Karpas-422 (cell line): ENCODE results near the gene KRT81. TPM values are rescaled to one million over a fixed set of nuclear protein-coding genes. Genes with fewer than 3 reads are reported as not detected.

ENCODE experiments used
- DNase-seq: peaks from one replicate; pipeline ENCODE4 v3.0.0-alpha.2; 2015
- H2AFZ ChIP-seq: fragments of 200-600 bp; sonication (generic); 2 replicates; pipeline ENCODE4 v1.6.1; 2014; ENCODE audit warnings: antibody characterized with exemption, low read length, mixed read lengths
- H3K27ac ChIP-seq: fragments of 200-600 bp; sonication (generic); 2 replicates; pipeline ENCODE4 v1.5.1; 2014; ENCODE audit warnings: mild to moderate bottlenecking, low read length, moderate library complexity
- H3K27me3 ChIP-seq: fragments of 200-600 bp; sonication (generic); 2 replicates; pipeline ENCODE4 v1.6.1; 2014; ENCODE audit warnings: low read length, mixed read lengths
- H3K36me3 ChIP-seq: fragments of 200-600 bp; sonication (generic); 2 replicates; pipeline ENCODE4 v1.6.1; 2014; ENCODE audit warnings: low read length, mixed read lengths; ENCODE audit not compliant: insufficient read depth
- H3K4me1 ChIP-seq: fragments of 200-600 bp; sonication (generic); 2 replicates; pipeline ENCODE4 v1.6.1; 2014; ENCODE audit warnings: mild to moderate bottlenecking, low read length, mixed read lengths
- H3K4me2 ChIP-seq: fragments of 200-600 bp; sonication (generic); 2 replicates; pipeline ENCODE4 v1.6.1; 2014; ENCODE audit warnings: low read length, low read depth, mild to moderate bottlenecking; ENCODE audit not compliant: poor library complexity, severe bottlenecking
- H3K4me3 ChIP-seq: fragments of 200-600 bp; sonication (generic); 2 replicates; pipeline ENCODE4 v1.5.1; 2014; ENCODE audit warnings: mild to moderate bottlenecking, antibody characterized with exemption, low read length, mixed read lengths
- H3K79me2 ChIP-seq: fragments of 200-600 bp; sonication (generic); 2 replicates; pipeline ENCODE4 v1.6.1; 2014; ENCODE audit warnings: mild to moderate bottlenecking, low read length, mixed read lengths
- H3K9ac ChIP-seq: fragments of 200-600 bp; sonication (generic); 2 replicates; pipeline ENCODE4 v1.6.0; 2014; ENCODE audit warnings: low read length
- H3K9me2 ChIP-seq: fragments of 200-600 bp; sonication (generic), shearing (Covaris generic); replicated peaks from 2 replicates; pipeline ENCODE4 v1.6.0; 2014; ENCODE audit warnings: mild to moderate bottlenecking, low read length, moderate library complexity; ENCODE audit not compliant: insufficient read depth
- H3K9me3 ChIP-seq: fragments of 300-700, 200-600 bp; sonication (generic); 2 replicates; pipeline ENCODE4 v1.6.1; 2014; ENCODE audit warnings: low read length, mixed read lengths
- H4K20me1 ChIP-seq: fragments of 200-600 bp; sonication (generic); 2 replicates; pipeline ENCODE4 v1.6.1; 2014; ENCODE audit warnings: mild to moderate bottlenecking, antibody characterized with exemption, low read length, low read depth; ENCODE audit not compliant: insufficient read depth
- total RNA-seq: library from RNA; depleted of rRNA; stranded (reverse); fragments of >200 nt; shearing (Covaris generic); gene quantifications from 2 replicates; pipeline ENCODE4 v1.2.3, GENCODE V29; 2014; ENCODE audit warnings: low replicate concordance

The KRT81 gene
- total RNA-seq, 1 experiment from 2014 or later, result not detected

GRCh38 chr12:52246720-52247621 is 44.4 kb downstream of the KRT81 start:
- Histone ChIP-seq H3K27ac (no peak overlapping the region), H3K36me3 (no peaks in the 10 kb centered on the region), H3K4me1 (no peaks in the 10 kb centered on the region), H3K9me2 (no peaks in the 10 kb centered on the region), H3K79me2 (no peaks in the 10 kb centered on the region), H3K27me3 (no peaks in the 10 kb centered on the region), H3K9me3 (no peaks in the 10 kb centered on the region), H3K4me2 (no peak overlapping the region), H4K20me1 (peaks cover 6% of the 10 kb centered on the region; the same call in 1 of the 2 replicates), H2AFZ (no peak overlapping the region), H3K9ac (no peak overlapping the region), H3K4me3 (no peak overlapping the region)
- no peak for DNase-seq

DNA sequence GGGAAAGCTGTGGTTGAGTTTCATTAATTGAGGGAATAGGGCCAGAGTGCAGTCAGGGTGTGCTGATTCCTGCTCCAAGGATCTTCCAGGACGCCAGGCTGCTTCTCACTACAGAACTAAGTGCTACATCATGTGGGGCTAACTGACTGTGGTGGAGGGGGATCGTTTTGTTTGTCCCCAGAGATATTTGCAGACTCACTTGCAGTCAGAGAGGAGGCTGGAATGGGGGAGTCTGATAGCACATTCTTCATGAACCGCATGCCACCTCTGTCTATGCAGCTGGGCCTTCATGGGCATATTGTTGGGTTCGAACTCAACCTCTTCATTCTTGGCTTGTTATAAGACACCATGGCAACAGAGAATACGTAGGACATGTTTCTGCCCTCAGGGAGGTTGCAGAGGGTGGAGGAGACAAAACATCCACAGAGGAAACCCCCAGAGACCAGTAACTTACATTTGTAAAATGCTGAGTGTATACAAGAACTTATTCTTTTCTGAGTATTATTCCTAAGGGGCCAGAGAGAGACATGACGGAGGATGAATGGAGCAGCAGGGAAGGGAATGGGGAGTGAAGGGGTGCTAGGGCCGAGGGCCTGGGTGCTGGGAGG is 45.3 kb downstream of the KRT81 start:
- Histone ChIP-seq H4K20me1 (peaks cover 6% of the 10 kb centered on the region; the same call in 1 of the 2 replicates), H3K27ac (no peak overlapping the region), H3K4me2 (no peak overlapping the region), H3K9me2 (no peaks in the 10 kb centered on the region), H3K9me3 (no peaks in the 10 kb centered on the region), H3K79me2 (no peaks in the 10 kb centered on the region), H3K4me3 (no peak overlapping the region), H3K27me3 (no peaks in the 10 kb centered on the region), H3K9ac (no peak overlapping the region), H3K4me1 (no peaks in the 10 kb centered on the region), H2AFZ (no peak overlapping the region), H3K36me3 (no peaks in the 10 kb centered on the region)
- DNase-seq, result no peak

DNA sequence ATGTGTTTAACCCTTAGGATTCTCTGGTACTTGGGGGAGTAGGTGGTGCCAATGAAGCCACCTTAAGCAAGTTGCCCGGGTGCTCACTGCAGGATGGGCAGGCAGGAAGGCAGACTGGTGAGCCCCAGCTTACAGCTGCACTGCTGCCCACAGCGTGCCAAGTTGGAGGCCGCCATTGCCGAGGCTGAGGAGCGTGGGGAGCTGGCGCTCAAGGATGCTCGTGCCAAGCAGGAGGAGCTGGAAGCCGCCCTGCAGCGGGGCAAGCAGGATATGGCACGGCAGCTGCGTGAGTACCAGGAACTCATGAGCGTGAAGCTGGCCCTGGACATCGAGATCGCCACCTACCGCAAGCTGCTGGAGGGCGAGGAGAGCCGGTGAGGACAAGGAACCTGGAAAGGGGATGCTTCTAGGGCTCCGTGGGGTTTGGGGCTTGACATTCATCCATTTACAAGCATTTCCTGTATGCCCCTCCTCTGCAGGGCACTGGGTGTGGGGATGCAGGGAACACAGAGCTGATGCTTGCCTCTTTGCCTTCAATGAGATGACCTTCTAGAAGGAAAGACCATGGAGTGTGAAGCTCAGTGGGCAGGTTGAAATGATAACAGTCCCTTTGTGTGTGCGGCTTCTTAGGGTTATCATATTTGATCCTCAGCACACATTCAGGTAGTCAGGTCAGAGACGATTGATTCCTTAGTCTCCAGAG is 45.9 kb downstream of the KRT81 start:
- H3K9me2 ChIP-seq, result no peaks in the 10 kb centered on the region
- H3K9me3 ChIP-seq, result no peaks in the 10 kb centered on the region
- H3K4me3 ChIP-seq, result no peak overlapping the region
- no peaks in the 10 kb centered on the region for H3K4me1 ChIP-seq
- no peak for DNase-seq
- no peak overlapping the region for H3K27ac ChIP-seq
- no peak overlapping the region for H3K9ac ChIP-seq
- no peaks in the 10 kb centered on the region for H3K27me3 ChIP-seq
- no peak overlapping the region for H3K4me2 ChIP-seq
- no peaks in the 10 kb centered on the region for H3K36me3 ChIP-seq
- peaks cover 6% of the 10 kb centered on the region; the same call in 1 of the 2 replicates for H4K20me1 ChIP-seq
- H3K79me2 ChIP-seq, result no peaks in the 10 kb centered on the region
- H2AFZ ChIP-seq, result no peak overlapping the region

DNA sequence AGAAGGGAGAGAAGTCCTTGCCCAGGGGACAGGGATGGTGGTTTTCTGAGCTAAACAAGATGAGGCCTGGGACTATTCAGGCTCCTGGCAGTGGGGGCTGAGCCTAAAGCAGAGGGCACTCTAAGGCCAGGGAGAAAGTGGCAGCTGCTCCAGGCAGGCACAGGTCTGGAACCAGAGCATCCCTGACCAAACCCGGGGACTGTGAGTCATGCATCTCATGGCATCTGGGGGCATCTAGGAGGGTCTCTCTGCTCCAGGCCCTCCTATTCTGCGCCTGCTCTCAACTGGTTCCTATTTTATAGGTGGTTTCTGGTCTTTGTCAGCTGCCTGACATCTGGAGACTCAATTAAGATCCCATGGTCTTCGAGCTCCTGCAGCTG is 46.7 kb downstream of the KRT81 start:
- no peak for DNase-seq
- Histone ChIP-seq H3K9me2 (no peaks in the 10 kb centered on the region), H3K4me3 (no peak overlapping the region), H3K9me3 (no peaks in the 10 kb centered on the region), H3K9ac (no peak overlapping the region), H3K27ac (no peak overlapping the region), H3K4me2 (no peak overlapping the region), H2AFZ (no peak overlapping the region), H3K4me1 (no peaks in the 10 kb centered on the region), H3K79me2 (no peaks in the 10 kb centered on the region), H4K20me1 (peaks cover 6% of the 10 kb centered on the region; the same call in 1 of the 2 replicates), H3K36me3 (no peaks in the 10 kb centered on the region), H3K27me3 (no peaks in the 10 kb centered on the region)

DNA sequence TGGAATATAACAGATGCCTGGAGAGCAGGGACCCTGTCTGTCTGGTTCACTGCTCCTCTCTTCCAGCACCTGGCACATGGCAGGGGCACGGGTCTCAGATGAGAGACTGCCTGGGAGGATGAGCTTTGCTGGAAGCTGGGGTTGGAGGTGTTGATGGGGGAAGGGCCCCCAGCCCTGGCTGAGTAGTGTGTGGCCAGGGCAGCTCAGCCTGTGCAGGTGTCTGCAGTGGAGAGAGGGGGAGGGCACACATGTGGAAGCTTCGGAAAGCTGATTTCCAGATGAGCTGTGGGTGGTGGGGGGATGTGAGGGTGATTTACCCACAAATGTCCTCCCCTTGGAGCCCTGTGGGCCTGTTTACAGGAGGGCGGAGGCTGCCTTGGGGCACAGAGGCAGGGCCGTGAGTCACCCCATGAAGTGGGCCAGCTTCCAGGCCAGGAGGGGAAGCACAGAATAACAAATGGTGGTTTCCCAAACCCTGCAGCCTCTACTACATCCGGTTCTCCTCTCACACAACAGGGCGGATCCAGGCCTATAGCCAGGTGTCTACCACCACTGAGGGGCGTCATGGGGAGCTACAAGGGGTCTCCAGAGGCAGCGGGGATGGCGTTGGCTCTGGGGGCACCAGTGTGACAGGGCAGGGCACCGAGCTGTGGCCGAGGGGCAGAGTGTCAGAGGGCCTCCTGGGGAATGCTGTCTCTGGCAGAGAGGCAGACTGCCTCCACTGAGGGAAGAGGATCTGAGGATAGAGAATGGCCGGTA is 47.3 kb downstream of the KRT81 start:
- no peaks in the 10 kb centered on the region for H3K4me1 ChIP-seq
- H3K27ac ChIP-seq, result no peak overlapping the region
- H3K9ac ChIP-seq, result no peak overlapping the region
- no peak overlapping the region for H3K4me2 ChIP-seq
- H3K79me2 ChIP-seq, result no peaks in the 10 kb centered on the region
- no peaks in the 10 kb centered on the region for H3K36me3 ChIP-seq
- H2AFZ ChIP-seq, result no peak overlapping the region
- DNase-seq, result no peak
- H3K9me3 ChIP-seq, result no peaks in the 10 kb centered on the region
- H3K4me3 ChIP-seq, result no peak overlapping the region
- no peaks in the 10 kb centered on the region for H3K27me3 ChIP-seq
- H4K20me1 ChIP-seq, result peaks cover 6% of the 10 kb centered on the region; the same call in 1 of the 2 replicates
- H3K9me2 ChIP-seq, result no peaks in the 10 kb centered on the region

GRCh38 chr12:52243259-52243855 is 48.0 kb downstream of the KRT81 start:
- peaks cover 6% of the 10 kb centered on the region; the same call in 1 of the 2 replicates for H4K20me1 ChIP-seq
- no peaks in the 10 kb centered on the region for H3K79me2 ChIP-seq
- no peaks in the 10 kb centered on the region for H3K27me3 ChIP-seq
- no peak overlapping the region for H3K9ac ChIP-seq
- H2AFZ ChIP-seq, result no peak overlapping the region
- H3K27ac ChIP-seq, result no peak overlapping the region
- H3K36me3 ChIP-seq, result no peaks in the 10 kb centered on the region
- H3K9me3 ChIP-seq, result no peaks in the 10 kb centered on the region
- no peak overlapping the region for H3K4me2 ChIP-seq
- H3K9me2 ChIP-seq, result no peaks in the 10 kb centered on the region
- no peak for DNase-seq
- no peaks in the 10 kb centered on the region for H3K4me1 ChIP-seq
- H3K4me3 ChIP-seq, result no peak overlapping the region

DNA sequence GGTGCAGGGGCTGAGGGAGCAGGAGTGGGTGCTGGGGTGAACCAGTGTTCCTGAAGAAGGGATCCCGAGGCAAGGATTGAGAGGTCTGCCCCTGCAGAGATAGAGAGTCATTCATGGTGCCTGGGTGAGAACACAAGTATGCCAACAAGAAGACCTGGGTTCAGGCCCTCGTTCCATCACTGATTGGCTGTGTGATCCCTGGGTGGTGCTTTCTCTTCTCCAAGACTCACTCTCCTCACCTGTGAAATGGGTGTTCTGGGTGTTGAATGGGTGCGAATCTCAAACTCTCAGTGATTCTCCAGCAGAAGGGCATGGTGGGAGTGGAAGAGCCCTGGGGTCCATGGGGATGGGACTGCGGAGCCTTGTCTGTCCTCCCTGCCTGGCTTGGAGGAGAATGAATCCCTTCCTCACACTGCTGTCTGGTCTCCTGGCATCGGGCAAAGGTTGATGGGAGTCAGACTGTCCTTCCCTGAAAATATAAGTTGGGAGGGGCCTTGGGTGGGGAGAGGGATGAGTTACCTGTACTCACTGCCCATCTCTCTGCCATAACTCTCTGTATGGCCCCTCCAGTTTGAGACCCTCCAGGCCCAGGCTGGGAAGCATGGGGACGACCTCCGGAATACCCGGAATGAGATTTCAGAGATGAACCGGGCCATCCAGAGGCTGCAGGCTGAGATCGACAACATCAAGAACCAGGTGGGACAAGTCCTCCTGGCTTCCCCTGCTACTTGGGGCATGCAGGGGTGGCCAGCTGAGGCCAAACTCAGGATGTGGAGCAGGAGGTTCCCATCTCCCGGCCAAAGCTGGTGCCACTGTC is 48.7 kb downstream of the KRT81 start:
- H3K9me2 ChIP-seq, result no peaks in the 10 kb centered on the region
- H3K4me2 ChIP-seq, result no peak overlapping the region
- no peaks in the 10 kb centered on the region for H3K27me3 ChIP-seq
- peaks cover 6% of the 10 kb centered on the region; the same call in 1 of the 2 replicates for H4K20me1 ChIP-seq
- no peak overlapping the region for H2AFZ ChIP-seq
- DNase-seq, result no peak
- no peaks in the 10 kb centered on the region for H3K4me1 ChIP-seq
- no peaks in the 10 kb centered on the region for H3K36me3 ChIP-seq
- no peaks in the 10 kb centered on the region for H3K79me2 ChIP-seq
- no peak overlapping the region for H3K27ac ChIP-seq
- H3K4me3 ChIP-seq, result no peak overlapping the region
- H3K9ac ChIP-seq, result no peak overlapping the region
- no peaks in the 10 kb centered on the region for H3K9me3 ChIP-seq
